ENCODE results near the gene NTM. TPM values are rescaled to one million over a fixed set of nuclear protein-coding genes. Genes with fewer than 3 reads are reported as not detected.
"Not testable (repeated sequence)": the region's sequence is repeated elsewhere in the genome, so short reads cannot be mapped to it uniquely, and the experiment has no call there.

NTM gene
- total and polyA plus RNA-seq, 2 donors (not counting 1 experiment from before 2014, with no cell fraction given), result 12.3 to 28.6 TPM

DNA sequence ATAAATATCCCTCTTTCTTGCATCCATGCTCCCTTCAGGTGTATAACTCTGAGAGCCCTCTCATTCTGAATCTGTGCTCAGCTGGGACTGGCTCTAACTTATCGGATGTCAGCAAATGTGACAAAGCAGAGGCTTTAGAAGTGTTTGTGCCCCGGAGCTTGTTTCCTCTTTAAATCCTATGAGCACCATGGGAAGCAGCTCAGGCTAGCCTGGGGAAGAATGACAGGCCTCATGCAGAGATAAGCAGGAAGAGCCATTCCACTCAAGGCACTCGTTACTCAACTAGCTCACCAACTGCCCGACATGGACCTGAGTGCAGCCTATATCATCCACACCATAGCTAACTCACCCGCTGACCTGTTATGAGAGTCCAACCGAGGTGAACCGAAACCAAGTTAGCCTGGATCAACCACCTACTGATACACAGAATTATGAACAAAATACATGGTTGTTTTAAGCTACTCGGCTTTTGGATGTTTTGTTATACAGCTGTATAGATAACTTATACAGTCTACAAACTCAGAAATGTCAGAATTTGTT is 990.7 kb downstream of the NTM start:
- H3K27ac ChIP-seq (ENCODE audit: insufficient read depth, low read length), result no peak overlapping the region
- TF ChIP-seq, protein P1, sequence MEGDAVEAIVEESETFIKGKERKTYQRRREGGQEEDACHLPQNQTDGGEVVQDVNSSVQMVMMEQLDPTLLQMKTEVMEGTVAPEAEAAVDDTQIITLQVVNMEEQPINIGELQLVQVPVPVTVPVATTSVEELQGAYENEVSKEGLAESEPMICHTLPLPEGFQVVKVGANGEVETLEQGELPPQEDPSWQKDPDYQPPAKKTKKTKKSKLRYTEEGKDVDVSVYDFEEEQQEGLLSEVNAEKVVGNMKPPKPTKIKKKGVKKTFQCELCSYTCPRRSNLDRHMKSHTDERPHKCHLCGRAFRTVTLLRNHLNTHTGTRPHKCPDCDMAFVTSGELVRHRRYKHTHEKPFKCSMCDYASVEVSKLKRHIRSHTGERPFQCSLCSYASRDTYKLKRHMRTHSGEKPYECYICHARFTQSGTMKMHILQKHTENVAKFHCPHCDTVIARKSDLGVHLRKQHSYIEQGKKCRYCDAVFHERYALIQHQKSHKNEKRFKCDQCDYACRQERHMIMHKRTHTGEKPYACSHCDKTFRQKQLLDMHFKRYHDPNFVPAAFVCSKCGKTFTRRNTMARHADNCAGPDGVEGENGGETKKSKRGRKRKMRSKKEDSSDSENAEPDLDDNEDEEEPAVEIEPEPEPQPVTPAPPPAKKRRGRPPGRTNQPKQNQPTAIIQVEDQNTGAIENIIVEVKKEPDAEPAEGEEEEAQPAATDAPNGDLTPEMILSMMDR (conservative IDR thresholded peaks at IDR 0.05 in 1 of 2, IDR thresholded peaks at IDR 0.05 in 1 of 2; ENCODE audit: low read depth in 1 of 2, low read length in 2 of 2), result no peak
- no peak for TF ChIP-seq EZH2 (IDR thresholded peaks at IDR 0.05; ENCODE audit: low read length, missing control alignments)
- no peak overlapping the region for H2AFZ ChIP-seq (ENCODE audit: low read length)
- H3K9ac ChIP-seq (ENCODE audit: insufficient read depth, low read length), result no peak overlapping the region
- no peak for DNase-seq (ENCODE audit: low read depth in 2 of 2)
- H3K4me3 ChIP-seq (replicated peaks in 1 of 4; ENCODE audit: control extremely low read depth in 1 of 4, insufficient read depth in 1 of 4, low read depth in 3 of 4, low read length in 4 of 4), result no peak overlapping the region
- no peaks in the 10 kb centered on the region for H3K27me3 ChIP-seq (ENCODE audit: control insufficient read depth, insufficient read depth, low read length)
- H3K79me2 ChIP-seq (ENCODE audit: control insufficient read depth, insufficient read depth, low read length), result no peaks in the 10 kb centered on the region
- no peaks in the 10 kb centered on the region for H4K20me1 ChIP-seq (ENCODE audit: control insufficient read depth, extremely low read depth, insufficient read depth, low read length)
- no peak overlapping the region for H3K4me2 ChIP-seq (ENCODE audit: extremely low read depth, insufficient read depth, low read length)
- no peaks in the 10 kb centered on the region for H3K9me3 ChIP-seq (ENCODE audit: control insufficient read depth, insufficient read depth, low read depth, low read length)
- no peaks in the 10 kb centered on the region for H3K36me3 ChIP-seq (ENCODE audit: control insufficient read depth, insufficient read depth, low read length)
- no peaks in the 10 kb centered on the region for H3K4me1 ChIP-seq (ENCODE audit: control insufficient read depth, extremely low read depth, insufficient read depth, low read length)

DNA sequence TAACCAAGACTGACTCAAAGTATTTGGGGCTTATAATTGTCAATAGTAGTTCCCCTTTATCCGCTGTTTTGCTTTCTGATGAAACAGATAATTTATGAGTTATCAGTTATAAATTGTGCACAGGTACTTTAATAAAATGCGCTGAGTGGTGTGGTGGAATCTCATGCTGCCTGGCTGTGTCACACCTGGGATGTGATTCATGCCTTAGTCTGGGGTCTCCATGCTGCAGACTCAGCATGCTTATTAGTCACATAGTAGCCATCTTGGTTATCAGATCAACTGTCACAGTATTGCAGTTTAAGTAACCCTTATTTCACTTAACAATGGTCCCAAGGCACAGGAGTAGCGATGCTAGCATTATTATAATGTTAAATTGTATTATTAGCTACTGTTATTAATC is 995.2 kb downstream of the NTM start:
- no peaks in the 10 kb centered on the region for H4K20me1 ChIP-seq (ENCODE audit: control insufficient read depth, extremely low read depth, insufficient read depth, low read length)
- no peak overlapping the region for H3K9ac ChIP-seq (ENCODE audit: insufficient read depth, low read length)
- H3K4me1 ChIP-seq (ENCODE audit: control insufficient read depth, extremely low read depth, insufficient read depth, low read length), result no peaks in the 10 kb centered on the region
- H3K9me3 ChIP-seq (ENCODE audit: control insufficient read depth, insufficient read depth, low read depth, low read length), result no peaks in the 10 kb centered on the region
- no peak overlapping the region for H3K4me3 ChIP-seq (replicated peaks in 1 of 4; ENCODE audit: control extremely low read depth in 1 of 4, insufficient read depth in 1 of 4, low read depth in 3 of 4, low read length in 4 of 4)
- H2AFZ ChIP-seq (ENCODE audit: low read length), result no peak overlapping the region
- H3K4me2 ChIP-seq (ENCODE audit: extremely low read depth, insufficient read depth, low read length), result no peak overlapping the region
- no peak overlapping the region for H3K27ac ChIP-seq (ENCODE audit: insufficient read depth, low read length)
- TF ChIP-seq, protein P1 (conservative IDR thresholded peaks at IDR 0.05 in 1 of 2, IDR thresholded peaks at IDR 0.05 in 1 of 2; ENCODE audit: low read depth in 1 of 2, low read length in 2 of 2), result no peak
- no peak for TF ChIP-seq EZH2 (IDR thresholded peaks at IDR 0.05; ENCODE audit: low read length, missing control alignments)
- H3K36me3 ChIP-seq (ENCODE audit: control insufficient read depth, insufficient read depth, low read length), result no peaks in the 10 kb centered on the region
- no peaks in the 10 kb centered on the region for H3K79me2 ChIP-seq (ENCODE audit: control insufficient read depth, insufficient read depth, low read length)
- no peaks in the 10 kb centered on the region for H3K27me3 ChIP-seq (ENCODE audit: control insufficient read depth, insufficient read depth, low read length)
- no peak for DNase-seq (ENCODE audit: low read depth in 2 of 2)

DNA sequence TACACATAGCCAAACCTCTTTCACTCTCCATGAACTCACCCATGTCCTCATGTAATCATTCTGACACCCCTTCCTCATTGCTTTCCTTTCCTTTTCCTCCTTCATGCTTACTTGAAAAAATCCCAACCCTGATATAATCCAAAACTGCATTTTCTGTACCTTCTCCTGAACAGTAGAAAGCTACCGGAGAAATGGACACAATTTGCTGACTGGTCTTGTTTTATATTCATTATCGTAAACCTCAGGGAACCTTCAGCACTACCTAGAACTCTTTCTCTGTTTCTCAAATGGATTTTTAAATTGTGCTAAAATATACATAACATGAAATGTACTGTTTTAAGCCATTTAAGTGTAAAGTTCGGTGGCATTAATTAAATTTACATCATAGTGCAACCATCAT is 996.9 kb downstream of the NTM start:
- H3K27me3 ChIP-seq (ENCODE audit: control insufficient read depth, insufficient read depth, low read length), result no peaks in the 10 kb centered on the region
- H3K4me2 ChIP-seq (ENCODE audit: extremely low read depth, insufficient read depth, low read length), result no peak overlapping the region
- H2AFZ ChIP-seq (ENCODE audit: low read length), result no peak overlapping the region
- H3K79me2 ChIP-seq (ENCODE audit: control insufficient read depth, insufficient read depth, low read length), result no peaks in the 10 kb centered on the region
- H3K36me3 ChIP-seq (ENCODE audit: control insufficient read depth, insufficient read depth, low read length), result no peaks in the 10 kb centered on the region
- no peaks in the 10 kb centered on the region for H3K9me3 ChIP-seq (ENCODE audit: control insufficient read depth, insufficient read depth, low read depth, low read length)
- H3K4me3 ChIP-seq (replicated peaks in 1 of 4; ENCODE audit: control extremely low read depth in 1 of 4, insufficient read depth in 1 of 4, low read depth in 3 of 4, low read length in 4 of 4), result no peak overlapping the region
- no peak for DNase-seq (ENCODE audit: low read depth in 2 of 2)
- H3K4me1 ChIP-seq (ENCODE audit: control insufficient read depth, extremely low read depth, insufficient read depth, low read length), result no peaks in the 10 kb centered on the region
- no peaks in the 10 kb centered on the region for H4K20me1 ChIP-seq (ENCODE audit: control insufficient read depth, extremely low read depth, insufficient read depth, low read length)
- TF ChIP-seq, protein P1 (conservative IDR thresholded peaks at IDR 0.05 in 1 of 2, IDR thresholded peaks at IDR 0.05 in 1 of 2; ENCODE audit: low read depth in 1 of 2, low read length in 2 of 2), result no peak
- TF ChIP-seq EZH2 (IDR thresholded peaks at IDR 0.05; ENCODE audit: low read length, missing control alignments), result no peak
- no peak overlapping the region for H3K9ac ChIP-seq (ENCODE audit: insufficient read depth, low read length)
- no peak overlapping the region for H3K27ac ChIP-seq (ENCODE audit: insufficient read depth, low read length)

DNA sequence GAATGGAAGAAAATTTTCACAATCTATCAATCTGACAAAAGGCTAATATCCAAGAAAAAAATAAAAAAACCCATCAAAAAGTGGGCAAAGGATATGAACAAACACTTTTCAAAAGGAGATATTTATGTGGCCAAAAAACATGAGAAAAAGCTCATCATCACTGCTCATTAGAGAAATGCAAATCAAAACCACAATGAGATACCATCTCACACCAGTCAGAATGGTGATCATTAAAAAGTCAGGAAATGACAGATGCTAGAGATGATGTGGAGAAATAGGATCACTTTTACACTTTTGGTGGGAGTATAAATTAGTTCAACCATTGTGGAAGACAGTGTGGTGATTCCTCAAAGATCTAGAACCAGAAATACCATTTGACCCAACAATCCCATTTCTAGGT is 999.7 kb downstream of the NTM start:
- not testable (repeated sequence) for H3K27ac ChIP-seq (ENCODE audit: insufficient read depth, low read length); H3K79me2 ChIP-seq (ENCODE audit: control insufficient read depth, insufficient read depth, low read length); H3K27me3 ChIP-seq (ENCODE audit: control insufficient read depth, insufficient read depth, low read length); H4K20me1 ChIP-seq (ENCODE audit: control insufficient read depth, extremely low read depth, insufficient read depth, low read length); H3K4me3 ChIP-seq (replicated peaks in 1 of 4; ENCODE audit: control extremely low read depth in 1 of 4, insufficient read depth in 1 of 4, low read depth in 3 of 4, low read length in 4 of 4); H3K9me3 ChIP-seq (ENCODE audit: control insufficient read depth, insufficient read depth, low read depth, low read length); H3K4me1 ChIP-seq (ENCODE audit: control insufficient read depth, extremely low read depth, insufficient read depth, low read length); DNase-seq (ENCODE audit: low read depth in 2 of 2); H3K9ac ChIP-seq (ENCODE audit: insufficient read depth, low read length); H2AFZ ChIP-seq (ENCODE audit: low read length); H3K36me3 ChIP-seq (ENCODE audit: control insufficient read depth, insufficient read depth, low read length); H3K4me2 ChIP-seq (ENCODE audit: extremely low read depth, insufficient read depth, low read length)
